ENCODE data around the gene DPP10.

The DPP10 gene

DNA sequence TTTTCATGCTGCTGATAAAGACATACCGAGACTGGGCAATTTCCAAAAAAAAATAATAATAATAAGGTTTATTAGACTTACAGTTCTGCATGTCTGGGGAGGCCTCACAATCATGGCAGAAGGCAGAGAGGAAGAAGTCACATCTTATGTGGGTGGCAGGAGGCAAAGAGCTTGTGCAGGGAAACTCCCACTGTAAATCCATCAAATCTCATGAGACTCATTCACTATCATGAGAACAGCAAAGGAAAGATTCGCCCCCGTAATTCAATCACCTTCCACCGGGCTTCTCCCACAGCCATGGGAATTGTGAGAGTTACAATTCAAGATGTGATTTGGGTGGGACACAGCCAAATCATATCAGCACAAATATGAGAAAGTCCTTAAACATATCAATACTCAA is 1314.8 kb downstream of the DPP10 start:
- DNase-seq = no peak

DNA sequence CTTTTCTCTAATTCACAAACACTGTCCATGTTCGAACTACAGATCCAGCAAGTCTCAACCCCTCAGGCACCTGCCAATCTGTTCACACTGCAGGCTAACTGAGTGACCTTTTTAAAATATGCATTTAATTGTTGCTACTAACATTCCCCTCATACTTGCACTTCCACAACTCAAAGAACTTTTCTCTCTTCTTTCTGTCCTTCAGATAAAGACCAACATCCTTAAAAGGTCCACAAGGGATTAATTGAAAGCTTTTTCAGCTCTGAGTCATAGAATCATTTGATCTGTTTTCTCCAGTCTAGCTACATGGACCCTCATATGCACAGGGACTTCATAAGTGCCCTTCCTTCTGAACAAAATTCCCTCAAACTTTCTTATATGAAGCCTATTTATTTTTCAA is 1321.2 kb downstream of the DPP10 start:
- DNase-seq = no peak

DNA sequence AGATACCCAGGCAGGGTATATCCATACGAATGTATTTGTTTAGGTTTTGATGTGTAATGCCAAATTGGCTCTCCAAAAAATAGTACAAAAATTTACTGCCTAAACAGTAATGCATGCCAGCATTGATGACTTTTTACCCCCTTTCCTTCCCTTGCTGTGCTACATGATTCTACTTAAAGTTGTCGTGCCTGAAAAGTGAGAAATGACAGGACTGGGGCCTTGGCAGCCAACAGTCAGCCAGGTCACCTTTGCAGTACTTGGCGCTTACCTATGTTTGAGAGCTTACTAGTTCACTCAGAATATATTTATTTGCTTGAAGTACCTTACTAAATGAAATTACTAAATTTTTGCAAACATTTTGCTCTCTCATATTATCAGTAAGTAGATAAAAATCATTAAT is 1329.1 kb downstream of the DPP10 start:
- no peak for DNase-seq

DNA sequence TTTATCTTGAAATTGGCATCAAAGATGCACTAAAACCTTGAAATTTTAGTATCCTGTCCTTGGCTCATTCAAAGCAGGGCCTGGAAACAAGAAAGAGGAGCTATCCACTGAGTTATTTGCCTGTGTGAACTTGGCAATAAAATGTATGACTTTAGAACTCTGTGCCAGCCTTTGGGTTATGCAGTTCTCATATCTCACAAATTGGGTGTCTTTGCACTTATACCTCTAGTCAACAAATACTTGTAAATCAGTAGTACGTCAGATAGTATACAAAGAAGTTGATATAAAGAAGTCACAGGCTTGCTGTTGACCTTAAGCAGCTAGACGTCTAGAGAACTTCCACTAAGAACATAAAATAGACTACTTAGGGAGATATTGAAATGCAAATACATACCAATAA is 1331.9 kb downstream of the DPP10 start:
- DNase-seq = no peak

DNA sequence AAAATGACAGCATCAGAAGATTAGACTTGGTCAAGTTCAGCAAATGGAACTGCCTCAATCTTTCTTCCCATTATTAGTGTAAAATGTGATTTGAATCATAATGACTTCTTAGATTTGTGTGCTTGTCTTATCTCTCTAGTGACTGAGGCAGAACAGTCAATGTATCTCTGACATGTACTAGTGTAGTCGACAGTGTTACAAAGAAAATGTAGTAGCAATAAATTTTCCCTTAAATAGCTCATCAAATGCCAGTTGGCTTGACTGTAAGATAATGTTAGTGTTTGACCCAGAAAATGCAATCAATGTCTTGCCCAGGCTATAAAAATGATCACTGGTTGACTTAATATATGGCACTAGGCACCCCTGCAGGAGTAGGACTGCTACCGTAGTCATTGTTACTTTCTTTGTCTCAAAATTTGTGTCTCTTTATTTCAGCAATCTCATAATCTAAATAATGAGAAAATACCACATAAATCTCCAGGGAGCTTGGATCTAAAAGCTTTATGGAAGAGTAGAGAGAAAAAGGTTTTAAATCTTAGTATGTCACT is 1336.7 kb downstream of the DPP10 start:
- no peak for DNase-seq

DNA sequence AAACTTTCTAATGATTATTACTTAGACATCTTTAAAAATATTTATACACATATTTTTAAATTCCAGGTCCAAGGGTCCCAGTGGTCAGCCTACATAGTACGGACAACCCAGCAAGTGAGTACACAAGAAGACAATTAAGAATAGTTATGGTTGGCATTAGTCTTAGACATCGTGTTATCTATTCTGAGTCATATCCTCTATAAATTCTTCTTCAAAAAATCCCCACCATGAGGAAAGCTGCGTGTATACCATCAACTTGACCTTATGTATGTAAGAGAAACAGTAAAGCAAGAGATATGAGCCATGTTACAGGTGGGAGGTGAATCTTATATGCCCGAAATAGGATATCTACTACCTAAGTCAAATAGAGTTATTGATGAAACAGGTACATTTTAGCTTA is 1339.8 kb downstream of the DPP10 start:
- DNase-seq = no peak

DNA sequence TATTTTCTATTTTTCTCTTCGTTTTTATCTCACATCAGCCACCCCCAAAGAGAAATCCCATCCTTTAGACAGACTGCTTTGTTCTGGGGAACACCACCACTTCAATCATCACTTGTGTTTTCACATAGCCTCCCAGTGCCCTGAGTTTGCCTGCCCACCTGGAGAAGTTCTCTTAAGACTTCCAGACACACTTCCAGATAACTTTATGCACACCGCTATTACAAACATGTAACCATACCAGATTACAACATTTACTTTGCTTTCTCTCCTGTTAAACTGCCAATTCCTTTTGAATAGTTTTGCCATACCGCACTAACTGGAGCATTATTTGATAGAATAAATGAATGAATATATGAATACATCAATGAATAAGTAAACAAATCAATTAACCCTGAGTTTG is 1353.6 kb downstream of the DPP10 start:
- no peak for DNase-seq

DNA sequence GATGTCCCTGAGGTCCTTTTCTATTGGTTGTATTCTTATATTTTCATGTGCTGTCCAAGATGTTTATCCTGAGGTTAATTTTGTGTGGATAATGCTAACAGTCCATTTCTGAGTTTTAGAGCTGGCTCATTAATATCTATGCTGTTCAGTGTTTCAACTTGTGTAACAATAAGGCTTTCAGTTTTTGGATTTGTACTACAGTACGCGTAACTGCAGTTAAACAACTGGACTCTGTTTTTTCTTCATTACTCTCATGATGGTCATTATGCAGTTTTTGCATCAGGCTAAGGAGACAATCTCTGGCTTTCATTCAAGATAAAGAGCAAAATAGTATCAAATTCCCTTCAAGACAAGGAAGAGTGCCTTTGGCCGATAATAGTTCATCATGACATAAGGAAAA is 1364.8 kb downstream of the DPP10 start:
- DNase-seq = no peak

DNA sequence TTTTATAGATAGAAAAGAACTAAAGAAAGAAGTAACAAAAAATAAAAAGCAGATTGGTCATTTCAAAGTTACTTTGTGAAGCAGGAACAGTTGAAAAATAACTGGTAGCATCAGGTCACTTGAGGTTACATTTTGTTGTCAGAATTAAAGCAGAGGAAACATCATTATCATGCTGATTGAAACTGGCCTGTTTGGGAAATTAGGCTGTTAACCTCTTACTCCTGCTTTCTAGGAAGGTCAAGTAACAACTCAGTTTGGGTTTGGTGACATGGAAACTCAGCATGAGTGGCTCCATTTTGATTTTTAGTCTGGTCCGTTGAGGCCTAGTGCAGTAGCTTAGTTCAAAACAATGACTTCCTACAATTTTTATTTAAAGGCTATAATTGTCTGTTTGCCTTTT is 1383.5 kb downstream of the DPP10 start:
- no peak for DNase-seq

DNA sequence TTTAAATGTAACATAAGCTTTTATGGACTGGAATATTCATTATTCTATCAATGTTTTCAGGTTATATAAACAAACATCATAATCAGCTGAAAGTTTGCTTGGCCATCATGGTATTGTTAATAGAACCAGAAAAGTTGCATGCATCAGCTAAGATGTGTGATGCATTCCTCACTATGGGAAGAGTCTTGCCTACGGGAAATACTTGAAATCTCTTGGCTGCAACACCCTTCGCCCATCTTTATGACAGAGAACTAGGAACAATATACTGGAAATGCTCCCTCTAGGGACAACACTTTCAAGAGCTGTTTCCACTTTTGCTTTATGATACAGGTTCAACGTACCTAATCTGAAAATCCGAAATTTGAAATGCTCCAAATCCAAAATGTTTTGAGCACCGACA is 1390.8 kb downstream of the DPP10 start:
- DNase-seq = no peak

DNA sequence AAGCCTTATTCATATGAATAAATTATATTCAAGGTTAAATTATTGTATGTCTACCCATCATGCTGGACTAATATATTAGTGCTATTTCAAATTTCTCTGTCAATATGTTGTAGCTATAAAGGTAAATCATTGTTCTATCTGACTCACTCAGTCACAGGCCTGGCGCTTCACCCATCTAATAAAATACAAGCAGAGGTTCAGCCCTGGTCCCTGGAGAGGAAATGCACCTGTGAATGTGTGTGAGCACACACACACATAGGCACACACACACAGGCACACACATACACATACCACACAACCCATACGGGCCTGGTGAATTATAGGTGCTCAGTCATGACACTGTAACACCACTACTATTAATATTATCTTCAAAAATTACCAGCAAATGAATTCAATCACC is 1396.1 kb downstream of the DPP10 start:
- no peak for DNase-seq

DNA sequence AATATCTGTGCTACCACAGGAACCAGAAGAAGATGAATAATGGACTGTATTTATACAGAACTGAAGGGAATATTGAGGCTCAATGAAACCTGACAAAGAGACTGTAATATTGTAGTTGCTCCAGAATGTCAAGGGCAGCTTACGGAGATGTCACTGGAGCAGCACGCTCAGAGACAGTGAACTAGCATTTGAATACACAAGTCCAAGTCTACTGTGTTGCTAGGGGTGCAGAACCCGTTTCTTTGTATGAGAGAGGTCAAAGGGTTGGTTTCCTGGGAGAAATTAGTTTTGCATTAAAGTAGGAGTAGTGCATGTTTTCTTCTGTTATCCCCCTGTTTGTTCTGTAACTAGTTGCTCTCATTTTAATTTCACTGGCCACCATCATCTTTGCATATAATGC is 1399.9 kb downstream of the DPP10 start:
- DNase-seq = no peak

DNA sequence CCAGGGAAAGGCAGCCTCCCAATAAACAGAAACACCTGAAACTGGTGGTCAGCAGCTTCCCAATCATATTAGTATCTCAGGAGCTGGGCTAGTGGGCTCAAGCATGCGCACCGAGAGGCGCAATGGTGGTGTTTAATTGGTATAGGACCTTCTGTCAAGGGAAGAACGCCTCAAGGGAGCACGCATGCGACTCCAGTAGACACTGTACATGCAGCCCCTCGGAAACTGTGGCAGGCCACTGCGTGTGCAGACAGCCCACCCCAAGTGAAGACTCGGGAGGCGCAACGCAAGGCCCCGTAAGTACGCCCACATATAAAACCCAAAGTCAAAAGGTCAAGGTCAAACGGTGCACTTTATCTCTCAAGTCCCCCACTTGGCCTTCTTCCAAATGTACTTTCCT is 1405.8 kb downstream of the DPP10 start:
- DNase-seq = no peak

DNA sequence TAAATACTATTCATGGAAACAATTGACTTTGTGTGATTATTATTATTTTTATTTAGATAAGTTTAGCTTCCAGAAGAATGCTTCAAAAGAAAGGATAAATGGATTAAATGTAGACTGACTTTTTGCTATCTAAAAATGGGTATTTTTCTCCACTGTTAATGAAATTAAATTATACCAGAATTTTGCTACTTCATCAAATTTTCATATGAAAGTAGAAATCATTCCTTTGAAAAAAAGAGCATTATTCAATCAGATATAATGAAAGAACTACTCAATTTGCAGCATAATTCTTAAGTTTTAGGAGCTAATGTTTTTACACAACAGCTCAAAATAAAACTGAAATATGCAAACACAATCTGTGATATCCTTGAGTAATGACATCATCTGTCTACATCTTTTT is 1424.6 kb downstream of the DPP10 start:
- no peak for DNase-seq

DNA sequence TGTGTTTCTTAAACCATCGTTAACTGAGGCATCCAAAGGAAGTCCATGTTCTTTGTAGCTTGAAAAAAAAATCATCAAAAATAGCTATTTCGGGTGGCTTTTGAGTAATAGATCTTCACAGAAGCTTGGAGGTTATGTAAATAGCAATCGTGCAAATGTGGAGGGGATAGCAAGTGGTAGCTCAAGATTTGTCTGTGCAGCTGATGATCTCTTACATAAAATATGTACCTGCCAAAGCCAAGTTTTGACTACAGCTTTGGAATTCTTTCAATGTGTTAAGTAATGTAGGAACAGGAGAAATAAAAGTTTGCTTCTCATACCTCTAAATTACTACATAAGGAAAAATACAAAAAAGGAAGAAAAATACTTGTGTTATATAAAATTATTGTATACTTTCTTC is 1432.0 kb downstream of the DPP10 start:
- DNase-seq = no peak

DNA sequence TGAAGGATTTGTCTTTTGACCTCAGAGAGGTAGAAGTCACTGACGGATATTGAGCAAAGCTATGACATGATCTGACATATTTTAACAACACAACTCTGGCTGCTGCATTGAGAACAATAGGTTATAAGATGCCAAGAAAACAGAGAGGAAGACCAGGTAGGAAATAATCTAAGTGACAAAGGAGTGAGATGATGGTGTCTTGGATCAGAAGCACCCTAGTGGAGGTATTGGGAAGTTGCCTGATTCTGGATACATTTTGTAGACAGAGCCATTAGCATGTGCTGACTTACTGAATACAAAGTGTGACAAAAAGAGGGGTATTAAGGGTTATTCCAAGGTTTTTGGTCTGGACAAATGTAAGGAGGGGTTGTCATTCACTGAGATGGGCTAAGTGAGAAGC is 1438.1 kb downstream of the DPP10 start:
- DNase-seq = no peak

DNA sequence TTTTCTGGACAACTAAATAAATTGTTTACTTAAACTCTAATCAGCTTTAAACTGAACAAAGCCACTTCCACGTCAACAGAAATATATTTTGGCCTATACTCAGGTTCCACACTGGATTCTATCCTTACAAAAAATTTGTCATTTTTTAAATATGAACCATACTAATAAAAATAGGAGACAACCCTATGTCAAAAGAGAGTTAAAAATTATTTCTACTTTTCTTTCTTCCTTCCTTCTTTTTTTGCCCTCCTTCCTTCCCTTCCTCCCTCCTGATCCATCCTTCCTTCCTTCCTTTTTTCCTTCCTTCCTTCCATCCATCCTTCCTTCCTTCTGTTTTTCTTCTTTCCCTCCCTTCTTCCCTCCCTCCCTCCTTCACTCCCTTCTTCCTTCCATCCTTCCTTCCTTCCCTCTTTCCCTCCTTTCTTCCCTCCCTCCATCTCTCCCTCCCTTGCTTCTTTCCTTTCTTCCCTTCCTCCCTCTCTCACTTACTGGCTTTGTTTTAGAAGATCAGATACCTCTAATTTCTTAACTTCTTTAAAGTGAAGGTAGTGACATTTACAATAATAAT is 1444.9 kb downstream of the DPP10 start:
- DNase-seq = no peak

Measured in fibroblast of skin of abdomen (primary cell).